Activated T-helper 1 cell treated with anti-CD3 and anti-CD28 coated beads, Interleukin-12 subunit alpha, Interleukin-12 subunit beta, Interleukin-2, Interleukin-4 antibody, amounts not matched to agents 30 ng/mL and 10 ng/mL and 1 ng/mL, durations not matched to agents 14 hours and 24 hours and 36 hours (primary cell): ENCODE measurements around the gene MYH13. TPM values are rescaled to one million over a fixed set of nuclear protein-coding genes. Genes with fewer than 3 reads are reported as not detected.

Experiments
- total RNA-seq: library from RNA; stranded (reverse); gene quantifications from 2 replicates; pipeline ENCODE4 v1.2.3, GENCODE V29; 2022

MYH13 gene
- total RNA-seq, 1 donor from 2014 or later, result not detected

Other genes starting within 250 kb of the MYH13 start
- 0.16 and 0.17 TPM in 2 replicates for gene GAS7, start 174.4 kb downstream of the MYH13 start, total RNA-seq
- not detected in 2 replicates for gene MYH8, start 48.9 kb upstream of the MYH13 start, total RNA-seq
- gene MYH4, start 96.6 kb upstream of the MYH13 start, total RNA-seq, result not detected in 2 replicates
- not detected in 2 replicates for gene MYH1, start 145.5 kb upstream of the MYH13 start, total RNA-seq
- gene MYH2, start 176.7 kb upstream of the MYH13 start, total RNA-seq, result not detected in 2 replicates